Lung (tissue), 12 donors: ENCODE results near the gene DLG2. TPM values are rescaled to one million over a fixed set of nuclear protein-coding genes. Genes with fewer than 3 reads are reported as not detected.

Source experiments
- ATAC-seq: fragments of 200-7000 bp; cut with Tn5 transposase; one replicate; pipeline ENCODE4 v1.9.1; 2020; ENCODE audit warnings: moderate number of reproducible peaks; ENCODE audit not compliant: insufficient read depth, low FRiP score
- DNase-seq, 3 donors: peaks; one replicate each; pipeline ENCODE4 v3.0.0-alpha.2; 2013 to 2017
- H3K27ac ChIP-seq, 2 donors: one replicate each; pipeline ENCODE4 v1.5.1; 2013; ENCODE audit warnings: mild to moderate bottlenecking in 2 of 2, moderate library complexity in 2 of 2, control low read depth in 1 of 2, inconsistent platforms in 1 of 2, low read depth in 1 of 2, low read length in 1 of 2
- H3K27me3 ChIP-seq, 3 donors: one replicate each; pipeline ENCODE4 v1.5.1; 2013; ENCODE audit warnings: low read length in 2 of 3; ENCODE audit not compliant: control insufficient read depth in 3 of 3, insufficient read depth in 3 of 3
- H3K36me3 ChIP-seq, 4 donors: one replicate each; pipeline ENCODE4 v1.5.1; 2013; ENCODE audit warnings: low read length in 4 of 4, mild to moderate bottlenecking in 1 of 4, moderate library complexity in 1 of 4; ENCODE audit not compliant: control insufficient read depth in 4 of 4, insufficient read depth in 4 of 4
- H3K4me1 ChIP-seq, 5 donors: one replicate each; pipeline ENCODE4 v1.5.1; 2013; ENCODE audit warnings: low read length in 5 of 5, mild to moderate bottlenecking in 2 of 5, moderate library complexity in 1 of 5; ENCODE audit not compliant: control insufficient read depth in 5 of 5, insufficient read depth in 5 of 5
- H3K4me3 ChIP-seq: one replicate; pipeline ENCODE4 v1.5.1; 2013; ENCODE audit warnings: mild to moderate bottlenecking, control low read depth, moderate library complexity
- H3K9ac ChIP-seq, 2 donors: one replicate each; pipeline ENCODE4 v1.5.1; 2013; ENCODE audit warnings: low read length in 2 of 2, control low read depth in 1 of 2; ENCODE audit not compliant: insufficient read depth in 1 of 2
- H3K9me3 ChIP-seq, 4 donors: one replicate each; pipeline ENCODE4 v1.5.1; 2013; ENCODE audit warnings: low read length in 3 of 4, mild to moderate bottlenecking in 1 of 4, moderate library complexity in 1 of 4; ENCODE audit not compliant: control insufficient read depth in 4 of 4, insufficient read depth in 3 of 4
- WGBS, 2 donors: extraction: QIAGEN DNeasy Blood & Tissue Kit; methylation state at CpG; one replicate each; pipeline ENCODE4 v1.1.7; 2013; 5-methylcytosine and 5-hydroxymethylcytosine counted together
- polyA plus RNA-seq, 2 donors: library from polyadenylated mRNA; stranded (reverse); fragments of 200-250 nt; gene quantifications; one replicate each; pipeline ENCODE4 v1.2.1, GENCODE V29; 2013
- total RNA-seq, 2 donors: library from RNA; depleted of rRNA in 1 of 2; stranded (reverse); fragments of >200 nt in 1 of 2; gene quantifications; one replicate each; pipeline ENCODE4 v1.2.1, GENCODE V29; 2014 to 2021
- TF ChIP-seq, protein P1 (sequence below): IDR thresholded peaks from 2 replicates; pipeline ENCODE4 v1.5.1; 2012; ENCODE audit warnings: mild to moderate bottlenecking; ENCODE audit errors: control extremely low read depth, extremely low read depth
- donor health status: control.
- donor health status: control.
- donor health status: Bipolar disorder and iron deficiency.
- donor health status: healthy.
- donor health status: DM: yes; HTN: yes; CAD: no.

DLG2 gene
- total and polyA plus RNA-seq, 4 donors, result 0.32 to 24.1 (median 5.4) TPM

GRCh38 chr11:84256618-84257017 lies 1370.5 kb downstream of the DLG2 start:
- Histone ChIP-seq H3K27me3 (no peaks in the 10 kb centered on the region), H3K9ac (no peak overlapping the region), H3K4me3 (no peak overlapping the region), H3K9me3 (no peaks in the 10 kb centered on the region), H3K27ac (no peak overlapping the region), H3K36me3 (no peaks in the 10 kb centered on the region), H3K4me1 (peaks cover 0 to 3% (median 0%) of the 10 kb centered on the region in 5 donors)
- DNase-seq, result no peak
- ATAC-seq, result no peak
- TF ChIP-seq, protein P1, sequence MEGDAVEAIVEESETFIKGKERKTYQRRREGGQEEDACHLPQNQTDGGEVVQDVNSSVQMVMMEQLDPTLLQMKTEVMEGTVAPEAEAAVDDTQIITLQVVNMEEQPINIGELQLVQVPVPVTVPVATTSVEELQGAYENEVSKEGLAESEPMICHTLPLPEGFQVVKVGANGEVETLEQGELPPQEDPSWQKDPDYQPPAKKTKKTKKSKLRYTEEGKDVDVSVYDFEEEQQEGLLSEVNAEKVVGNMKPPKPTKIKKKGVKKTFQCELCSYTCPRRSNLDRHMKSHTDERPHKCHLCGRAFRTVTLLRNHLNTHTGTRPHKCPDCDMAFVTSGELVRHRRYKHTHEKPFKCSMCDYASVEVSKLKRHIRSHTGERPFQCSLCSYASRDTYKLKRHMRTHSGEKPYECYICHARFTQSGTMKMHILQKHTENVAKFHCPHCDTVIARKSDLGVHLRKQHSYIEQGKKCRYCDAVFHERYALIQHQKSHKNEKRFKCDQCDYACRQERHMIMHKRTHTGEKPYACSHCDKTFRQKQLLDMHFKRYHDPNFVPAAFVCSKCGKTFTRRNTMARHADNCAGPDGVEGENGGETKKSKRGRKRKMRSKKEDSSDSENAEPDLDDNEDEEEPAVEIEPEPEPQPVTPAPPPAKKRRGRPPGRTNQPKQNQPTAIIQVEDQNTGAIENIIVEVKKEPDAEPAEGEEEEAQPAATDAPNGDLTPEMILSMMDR, result no peak
- 90 to 94% methylated on average over 1 of the region's 1 CpG for WGBS, 2 donors

DNA sequence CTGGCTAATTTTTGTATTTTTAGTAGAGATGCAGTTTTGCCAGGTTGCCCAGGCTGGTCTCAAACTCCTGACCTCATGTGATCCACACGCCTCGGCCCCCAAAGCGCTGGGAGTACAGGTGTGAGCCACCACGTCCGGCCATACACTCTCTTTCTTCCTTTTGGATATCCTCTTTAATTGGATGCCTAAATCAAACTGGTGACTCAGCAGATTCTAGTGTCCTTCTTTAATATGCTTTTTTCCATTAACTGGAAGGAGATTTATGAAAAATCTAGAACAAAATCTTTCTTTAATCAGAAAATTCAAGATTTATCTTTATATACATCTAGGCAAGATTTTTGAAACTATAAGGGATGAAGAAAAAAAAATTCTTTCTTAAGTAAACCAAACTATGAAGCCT lies 1371.7 kb downstream of the DLG2 start:
- Histone ChIP-seq H3K4me1 (peaks cover 0 to 3% (median 0%) of the 10 kb centered on the region in 5 donors), H3K27me3 (no peaks in the 10 kb centered on the region), H3K36me3 (no peaks in the 10 kb centered on the region), H3K4me3 (no peak overlapping the region), H3K9me3 (no peaks in the 10 kb centered on the region), H3K9ac (no peak overlapping the region), H3K27ac (no peak overlapping the region)
- TF ChIP-seq, protein P1, result no peak
- no peak for ATAC-seq
- no peak for DNase-seq
- WGBS, 2 donors, result 91 to 94% methylated on average over 5 of the region's 5 CpGs

GRCh38 chr11:84250834-84251613 lies 1376.1 kb downstream of the DLG2 start:
- DNase-seq (peak in 2 of 3 donors; percentile 40 to 71), ATAC-seq (no peak)
- Histone ChIP-seq H3K9ac (no peak overlapping the region), H3K27me3 (no peaks in the 10 kb centered on the region), H3K27ac (no peak overlapping the region), H3K9me3 (no peaks in the 10 kb centered on the region), H3K4me1 (peaks cover 0 to 2% (median 0%) of the 10 kb centered on the region in 5 donors), H3K4me3 (no peak overlapping the region), H3K36me3 (no peaks in the 10 kb centered on the region)
- WGBS, 2 donors, result 65 to 84% methylated on average over 2 of the region's 2 CpGs
- TF ChIP-seq, protein P1, result no peak
